Small intestine (tissue), 7 donors: ENCODE data around the gene SOCS3. TPM values are rescaled to one million over a fixed set of nuclear protein-coding genes. Genes with fewer than 3 reads are reported as not detected.
"Not testable (repeated sequence)": the region's sequence is repeated elsewhere in the genome, so short reads cannot be mapped to it uniquely, and the experiment has no call there.

Experiments used
- DNase-seq, 2 donors: peaks; one replicate each; pipeline versions ENCODE4 v3.0.0 to v3.0.0-alpha.2; 2013
- FAIRE-seq: peaks from 2 replicates; lab custom pipeline; 2012; peaks lifted over from hg19 to GRCh38; lab: Jason Lieb, UNC
- H3K27ac ChIP-seq, 3 donors: one replicate each; pipeline ENCODE4 v1.5.1; 2013; ENCODE audit warnings: low read length in 2 of 3, mild to moderate bottlenecking in 2 of 3, control low read depth in 1 of 3, inconsistent platforms in 1 of 3, low read depth in 1 of 3, moderate library complexity in 1 of 3
- H3K27me3 ChIP-seq, 3 donors: one replicate each; pipeline ENCODE4 v1.6.1; 2013; ENCODE audit warnings: low read length in 3 of 3, inconsistent platforms in 1 of 3; ENCODE audit not compliant: control insufficient read depth in 3 of 3, insufficient read depth in 3 of 3
- H3K36me3 ChIP-seq, 3 donors: one replicate each; pipeline ENCODE4 v1.6.1; 2013; ENCODE audit warnings: low read length in 3 of 3, inconsistent platforms in 1 of 3, low read depth in 1 of 3, mild to moderate bottlenecking in 1 of 3, moderate library complexity in 1 of 3; ENCODE audit not compliant: control insufficient read depth in 3 of 3, insufficient read depth in 2 of 3
- H3K4me1 ChIP-seq, 3 donors: one replicate each; pipeline ENCODE4 v1.6.1; 2013; ENCODE audit warnings: low read length in 2 of 3, inconsistent platforms in 1 of 3, low read depth in 1 of 3, mild to moderate bottlenecking in 1 of 3, moderate library complexity in 1 of 3; ENCODE audit not compliant: control insufficient read depth in 3 of 3, insufficient read depth in 2 of 3
- H3K4me3 ChIP-seq, 3 donors: one replicate each; pipeline ENCODE4 v1.5.1; 2013; ENCODE audit warnings: low read length in 3 of 3, control low read depth in 1 of 3, inconsistent platforms in 1 of 3, low read depth in 1 of 3, mild to moderate bottlenecking in 1 of 3, moderate library complexity in 1 of 3
- H3K9me3 ChIP-seq, 2 donors: one replicate each; pipeline ENCODE4 v1.6.1; 2013; ENCODE audit warnings: low read depth in 1 of 2, low read length in 1 of 2; ENCODE audit not compliant: control insufficient read depth in 2 of 2, insufficient read depth in 1 of 2
- WGBS, 3 donors: extraction: QIAGEN DNeasy Blood & Tissue Kit; methylation state at CpG; one replicate each; pipeline ENCODE4 v1.1.7; 2013; 5-methylcytosine and 5-hydroxymethylcytosine counted together
- polyA plus RNA-seq, 4 donors: library from polyadenylated mRNA; stranded (reverse) in 3 of 4; unstranded in 1 of 4; fragments of 200-250 nt in 3 of 4; fragments of 120-200 nt in 1 of 4; gene quantifications; one replicate each; pipeline versions ENCODE4 v1.2.1 to v1.2.3, GENCODE V29; 2013
- donor health status: healthy with polysubstance abuse.
- donor health status: control.
- donor health status: control.
- donor health status: Bipolar disorder and iron deficiency.
- donor health status: healthy.

Gene SOCS3
- polyA plus RNA-seq, 4 donors, result 3.4 to 67.3 (median 17.2) TPM

GRCh38 chr17:78313735-78314648, 45.9 kb downstream of the SOCS3 start:
- DNase-seq (peak; percentile 93 to 97), FAIRE-seq (no peak)
- Histone ChIP-seq H3K27me3 (no peaks in the 10 kb centered on the region), H3K4me3 (peak overlapping the region in 2 of 3 donors; percentile 11 to 25), H3K36me3 (no peaks in the 10 kb centered on the region), H3K9me3 (no peaks in the 10 kb centered on the region), H3K4me1 (peaks cover 3 to 43% (median 12%) of the 10 kb centered on the region in 3 donors), H3K27ac (peak overlapping the region; percentile 46 to 98 (median 98))
- WGBS, 3 donors, result 1 to 3% (median 2%) methylated on average over 52 to 80 of the region's 80 CpGs

- not testable (repeated sequence) for H3K27ac ChIP-seq, FAIRE-seq, H3K4me1 ChIP-seq, H3K4me3 ChIP-seq, DNase-seq, H3K27me3 ChIP-seq, H3K36me3 ChIP-seq
- 88 to 90% (median 89%) methylated on average over 12 of the region's 12 CpGs for WGBS, 3 donors
- peaks cover 0 to 16% of the 10 kb centered on the region in 2 donors for H3K9me3 ChIP-seq
Measured at GRCh38 chr17:78309659-78310255, 50.1 kb downstream of the SOCS3 start.

DNA sequence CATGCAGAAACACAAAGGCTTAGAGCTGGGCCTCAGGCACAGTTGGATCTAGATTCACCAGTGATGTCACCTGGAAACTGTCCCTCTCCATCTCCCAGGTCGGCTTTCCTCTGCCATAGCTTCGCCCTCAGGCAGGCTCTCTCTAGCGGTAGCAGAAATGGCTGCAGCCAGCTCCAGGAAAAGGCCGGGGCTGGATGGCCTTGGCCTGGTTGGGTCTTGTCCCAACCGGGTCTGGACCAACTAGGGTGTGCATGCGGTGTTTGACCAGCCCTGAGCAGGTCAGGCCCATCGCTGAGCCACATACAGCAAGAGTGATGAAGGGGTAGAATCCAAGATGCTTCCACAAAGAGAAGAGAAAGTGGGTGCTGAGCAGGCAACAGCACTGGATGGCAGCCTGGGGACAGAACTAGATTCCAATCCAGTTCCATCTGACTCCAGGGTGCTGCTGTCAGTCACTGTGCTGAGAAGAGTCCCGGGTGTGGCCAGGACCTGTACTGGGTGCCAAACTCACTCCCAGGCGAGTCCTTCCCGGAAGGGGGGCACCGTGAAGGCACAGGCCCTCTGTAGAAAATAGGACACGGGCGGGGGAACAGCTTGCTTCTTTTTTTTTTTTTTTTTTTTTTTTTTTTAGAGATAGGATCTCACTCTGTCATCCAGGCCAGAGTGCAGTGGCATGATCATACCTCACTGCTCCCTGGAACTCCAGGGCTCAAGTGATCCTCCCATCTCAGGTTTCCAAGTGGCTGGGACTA, 51.8 kb downstream of the SOCS3 start:
- DNase-seq (no peak), FAIRE-seq (no peak)
- peaks cover 0 to 16% of the 10 kb centered on the region in 2 donors for H3K9me3 ChIP-seq
- no peak overlapping the region for H3K27ac ChIP-seq
- H3K36me3 ChIP-seq, result no peaks in the 10 kb centered on the region
- WGBS, 3 donors, result 74 to 85% (median 75%) methylated on average over 13 of the region's 13 CpGs
- no peaks in the 10 kb centered on the region for H3K4me1 ChIP-seq
- H3K27me3 ChIP-seq, result no peaks in the 10 kb centered on the region
- H3K4me3 ChIP-seq, result no peak overlapping the region

- no peaks in the 10 kb centered on the region for H3K4me1 ChIP-seq
- H3K36me3 ChIP-seq, result no peaks in the 10 kb centered on the region
- H3K9me3 ChIP-seq, result peaks cover 0 to 16% of the 10 kb centered on the region in 2 donors
- FAIRE-seq (no peak), DNase-seq (no peak)
- H3K27me3 ChIP-seq, result no peaks in the 10 kb centered on the region
- H3K27ac ChIP-seq, result no peak overlapping the region
- 68 to 81% (median 81%) methylated on average over 1 of the region's 1 CpG for WGBS, 3 donors
- no peak overlapping the region for H3K4me3 ChIP-seq
Measured at GRCh38 chr17:78306913-78307312, 53.0 kb downstream of the SOCS3 start.

Other genes with a start within 250 kb of the SOCS3 start
- 10 to 100 TPM; 29.7 to 69.6 (median 50.5) TPM for gene TMC6, start 231.3 kb downstream of the SOCS3 start, polyA plus RNA-seq
- 1 to 10 TPM; 1.3 to 7.8 (median 4.9) TPM for gene TMC8, start 229.3 kb downstream of the SOCS3 start, polyA plus RNA-seq
- gene C17orf99, start 213.7 kb downstream of the SOCS3 start, polyA plus RNA-seq, result 100 to 1,000 TPM in 1 of 4 donors, under 1 TPM in 1, not detected in 2; 0.19 to 228 TPM
- 100 to 1,000 TPM in 2 of 4 donors, 10 to 100 TPM in 2; 46.5 to 187 (median 120) TPM for gene SYNGR2, start 191.5 kb downstream of the SOCS3 start, polyA plus RNA-seq
- gene TK1, start 173.0 kb downstream of the SOCS3 start, polyA plus RNA-seq, result 10 to 100 TPM in 3 of 4 donors, 1 to 10 TPM in 1; 6.9 to 60.6 (median 14.4) TPM
- gene AFMID, start 172.7 kb downstream of the SOCS3 start, polyA plus RNA-seq, result 10 to 100 TPM; 24.0 to 61.7 (median 38.7) TPM
- 10 to 100 TPM in 2 of 4 donors, 1 to 10 TPM in 2; 2.2 to 40.6 (median 8.5) TPM for gene BIRC5, start 145.8 kb downstream of the SOCS3 start, polyA plus RNA-seq
- gene TMEM235, start 128.4 kb downstream of the SOCS3 start, polyA plus RNA-seq, result not detected
- 10 to 100 TPM; 14.9 to 34.9 (median 20.5) TPM for gene PGS1, start 18.6 kb upstream of the SOCS3 start, polyA plus RNA-seq
- 1 to 10 TPM in 1 of 4 donors, under 1 TPM in 1, not detected in 2; 0.57 to 3.6 TPM for gene DNAH17, start 217.3 kb upstream of the SOCS3 start, polyA plus RNA-seq